ENCODE results near the gene GALM.

DNA sequence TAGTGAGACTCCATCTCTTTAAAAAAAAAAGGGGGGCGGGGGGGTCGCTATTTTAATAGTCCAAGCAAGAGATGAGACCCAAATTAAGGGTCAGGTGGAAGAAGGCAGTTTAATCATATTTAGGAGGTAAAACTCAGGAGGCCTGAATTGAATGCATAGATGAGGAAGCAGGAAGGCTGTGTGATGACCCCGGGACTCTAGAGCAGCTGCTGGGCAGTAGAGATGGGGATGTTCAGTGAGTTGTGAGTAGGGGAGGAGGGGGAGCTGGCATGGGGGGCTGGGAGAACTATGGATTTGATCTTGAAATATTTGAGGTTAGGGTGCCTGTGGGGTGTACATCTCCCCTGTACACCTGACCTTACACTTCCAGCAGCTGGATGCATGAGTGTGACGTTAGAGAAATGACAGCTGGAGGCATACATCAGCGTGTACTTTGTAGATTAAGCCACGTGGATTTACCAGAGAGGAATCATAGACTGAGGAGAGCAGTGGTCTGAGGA is 41.0 kb downstream of the GALM start:
- TF ChIP-seq, protein P1, sequence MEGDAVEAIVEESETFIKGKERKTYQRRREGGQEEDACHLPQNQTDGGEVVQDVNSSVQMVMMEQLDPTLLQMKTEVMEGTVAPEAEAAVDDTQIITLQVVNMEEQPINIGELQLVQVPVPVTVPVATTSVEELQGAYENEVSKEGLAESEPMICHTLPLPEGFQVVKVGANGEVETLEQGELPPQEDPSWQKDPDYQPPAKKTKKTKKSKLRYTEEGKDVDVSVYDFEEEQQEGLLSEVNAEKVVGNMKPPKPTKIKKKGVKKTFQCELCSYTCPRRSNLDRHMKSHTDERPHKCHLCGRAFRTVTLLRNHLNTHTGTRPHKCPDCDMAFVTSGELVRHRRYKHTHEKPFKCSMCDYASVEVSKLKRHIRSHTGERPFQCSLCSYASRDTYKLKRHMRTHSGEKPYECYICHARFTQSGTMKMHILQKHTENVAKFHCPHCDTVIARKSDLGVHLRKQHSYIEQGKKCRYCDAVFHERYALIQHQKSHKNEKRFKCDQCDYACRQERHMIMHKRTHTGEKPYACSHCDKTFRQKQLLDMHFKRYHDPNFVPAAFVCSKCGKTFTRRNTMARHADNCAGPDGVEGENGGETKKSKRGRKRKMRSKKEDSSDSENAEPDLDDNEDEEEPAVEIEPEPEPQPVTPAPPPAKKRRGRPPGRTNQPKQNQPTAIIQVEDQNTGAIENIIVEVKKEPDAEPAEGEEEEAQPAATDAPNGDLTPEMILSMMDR (IDR thresholded peaks at IDR 0.05): no peak
- no peak for TF ChIP-seq POLR2A (IDR thresholded peaks at IDR 0.05)

Measured in right lobe of liver (tissue), 4 donors.